Measurements from ENCODE around the gene GRID2. TPM values are rescaled to one million over a fixed set of nuclear protein-coding genes. Genes with fewer than 3 reads are reported as not detected.

GRID2 gene
- total RNA-seq: under 1 TPM in 1 of 2 donors, not detected in 1; 0.16 TPM

DNA sequence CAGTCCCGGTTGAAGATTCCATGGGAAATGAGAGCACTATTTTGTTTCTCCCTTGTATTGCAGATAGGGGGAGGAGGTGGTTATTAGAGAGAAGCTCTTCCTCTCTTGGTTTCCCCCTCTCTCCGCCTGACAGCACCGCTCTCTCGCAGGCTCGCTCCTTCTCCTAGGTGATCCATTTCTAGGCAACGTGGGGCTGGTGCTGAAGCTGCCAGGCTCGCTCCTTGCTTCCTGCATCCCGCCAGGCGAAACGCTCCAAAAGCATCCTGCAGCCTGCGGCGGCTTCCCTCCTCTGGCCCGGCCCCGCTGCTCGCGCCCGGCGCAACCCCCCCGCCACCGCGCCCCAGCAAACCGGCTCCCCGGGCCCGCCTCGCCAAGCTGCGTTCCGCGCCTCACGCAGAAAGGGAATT is at the start of gene GRID2:
GRID2 (plus strand) TSS at position 346 of the 407 bp plus-strand sequence.
- Histone ChIP-seq H3K36me3 (no peaks in the 10 kb centered on the region), H3K27me3 (no peaks in the 10 kb centered on the region), H3K4me3 (peak within 1 kb of the TSS; percentile 36 to 51), H3K9me3 (no peaks in the 10 kb centered on the region), H3K27ac (no peak within 1 kb of the TSS), H3K4me1 (peaks cover 0 to 24% of the 10 kb centered on the region in 2 donors)
- no peak for DNase-seq (ENCODE audit: low spot score)
- peak in 1 of 2 donors; percentile 47 for TF ChIP-seq CTCF (IDR thresholded peaks at IDR 0.05)

DNA sequence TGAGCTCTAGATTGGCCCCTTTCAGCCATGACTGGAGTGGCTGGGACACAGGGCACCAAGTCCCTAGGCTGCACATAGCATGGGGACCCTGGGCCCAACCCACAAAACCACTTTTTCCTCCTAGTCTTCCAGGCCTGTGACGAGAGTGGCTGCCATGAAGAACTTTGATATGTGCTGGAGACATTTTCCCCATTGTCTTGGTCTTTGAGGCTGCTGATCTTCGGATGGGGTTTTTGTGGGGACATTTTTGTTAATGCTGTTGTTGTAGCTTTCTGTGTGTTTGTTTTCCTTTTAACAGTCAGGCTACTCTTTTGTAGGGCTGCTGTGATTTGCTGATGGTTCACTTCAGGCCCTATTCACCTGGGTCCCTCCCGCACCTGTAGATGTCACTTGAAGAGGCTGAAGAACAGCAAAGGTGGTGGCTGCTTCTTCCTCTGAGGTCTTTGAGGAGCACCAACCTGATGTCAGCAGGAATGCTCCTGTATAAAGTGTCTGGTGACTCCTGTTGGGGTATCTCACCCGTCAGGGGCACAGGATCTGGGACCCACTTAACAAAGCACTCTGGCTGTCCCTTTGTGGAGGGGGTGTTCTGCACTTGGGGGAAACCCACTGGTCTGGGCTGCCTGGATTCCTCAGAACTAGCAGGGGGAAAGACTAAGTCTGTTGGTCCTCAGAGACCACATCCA is 49.6 kb upstream of the GRID2 start:
- TF ChIP-seq CTCF (IDR thresholded peaks at IDR 0.05): no peak
- Histone ChIP-seq H3K27ac (no peak overlapping the region), H3K4me3 (no peak overlapping the region), H3K9me3 (peaks cover 0 to 8% of the 10 kb centered on the region in 2 donors), H3K36me3 (no peaks in the 10 kb centered on the region), H3K4me1 (no peaks in the 10 kb centered on the region), H3K27me3 (no peaks in the 10 kb centered on the region)
- DNase-seq (ENCODE audit: low spot score): no peak

DNA sequence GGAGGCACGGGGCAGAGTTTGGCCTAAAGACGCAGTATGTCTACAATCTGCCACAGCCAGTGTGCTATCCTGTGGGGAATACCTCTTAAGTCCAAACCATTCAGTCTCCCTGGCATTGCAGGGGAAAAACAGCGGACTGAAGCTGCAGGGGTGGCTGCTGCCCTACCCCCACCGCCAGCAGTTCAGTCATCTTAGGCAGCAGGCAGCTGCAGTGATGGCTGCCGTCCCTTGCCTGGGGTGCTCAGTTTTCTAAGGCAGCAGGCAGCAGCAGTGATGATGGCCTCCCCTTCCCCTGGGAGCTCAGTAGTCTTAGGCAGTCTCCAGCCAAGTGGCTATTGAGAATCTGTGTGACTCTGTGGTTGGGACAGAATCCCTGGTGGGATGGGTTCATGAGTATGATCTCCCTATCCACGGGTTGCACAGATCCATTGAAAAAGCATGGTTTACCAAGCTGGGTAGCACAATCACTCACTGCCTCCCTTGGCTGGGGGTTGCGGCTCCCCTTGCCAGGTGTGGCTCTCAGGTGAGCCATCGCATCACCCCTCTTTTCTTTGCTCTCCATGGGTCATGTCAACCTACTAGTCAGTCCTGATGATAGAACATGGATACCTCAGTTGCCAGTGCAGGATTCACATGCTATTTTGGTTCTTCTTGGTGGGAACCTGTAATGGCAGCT is 48.9 kb upstream of the GRID2 start:
- Histone ChIP-seq H3K36me3 (no peaks in the 10 kb centered on the region), H3K4me1 (no peaks in the 10 kb centered on the region), H3K9me3 (peaks cover 0 to 8% of the 10 kb centered on the region in 2 donors), H3K4me3 (no peak overlapping the region), H3K27me3 (no peaks in the 10 kb centered on the region), H3K27ac (no peak overlapping the region)
- TF ChIP-seq CTCF (IDR thresholded peaks at IDR 0.05): no peak
- DNase-seq (ENCODE audit: low spot score): no peak

DNA sequence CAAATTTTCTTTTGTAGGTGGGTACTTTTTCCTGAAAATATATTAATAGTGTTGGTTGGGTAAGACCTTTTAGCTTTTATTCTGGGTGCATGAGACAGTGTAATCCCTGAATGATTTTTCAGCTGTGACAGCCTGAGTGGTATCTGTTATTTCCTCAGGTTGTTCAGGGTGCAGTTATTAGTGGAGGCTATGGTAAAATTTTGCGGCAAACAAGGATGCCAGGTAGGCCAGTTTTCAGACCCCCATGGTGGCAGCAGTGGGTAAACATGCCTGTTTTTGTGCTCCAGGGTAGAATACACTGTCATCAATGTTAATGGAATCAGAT is 47.9 kb upstream of the GRID2 start:
- Histone ChIP-seq H3K9me3 (peaks cover 0 to 8% of the 10 kb centered on the region in 2 donors), H3K27me3 (no peaks in the 10 kb centered on the region), H3K27ac (no peak overlapping the region), H3K4me1 (no peaks in the 10 kb centered on the region), H3K4me3 (no peak overlapping the region), H3K36me3 (no peaks in the 10 kb centered on the region)
- DNase-seq (ENCODE audit: low spot score): no peak
- no peak for TF ChIP-seq CTCF (IDR thresholded peaks at IDR 0.05)

DNA sequence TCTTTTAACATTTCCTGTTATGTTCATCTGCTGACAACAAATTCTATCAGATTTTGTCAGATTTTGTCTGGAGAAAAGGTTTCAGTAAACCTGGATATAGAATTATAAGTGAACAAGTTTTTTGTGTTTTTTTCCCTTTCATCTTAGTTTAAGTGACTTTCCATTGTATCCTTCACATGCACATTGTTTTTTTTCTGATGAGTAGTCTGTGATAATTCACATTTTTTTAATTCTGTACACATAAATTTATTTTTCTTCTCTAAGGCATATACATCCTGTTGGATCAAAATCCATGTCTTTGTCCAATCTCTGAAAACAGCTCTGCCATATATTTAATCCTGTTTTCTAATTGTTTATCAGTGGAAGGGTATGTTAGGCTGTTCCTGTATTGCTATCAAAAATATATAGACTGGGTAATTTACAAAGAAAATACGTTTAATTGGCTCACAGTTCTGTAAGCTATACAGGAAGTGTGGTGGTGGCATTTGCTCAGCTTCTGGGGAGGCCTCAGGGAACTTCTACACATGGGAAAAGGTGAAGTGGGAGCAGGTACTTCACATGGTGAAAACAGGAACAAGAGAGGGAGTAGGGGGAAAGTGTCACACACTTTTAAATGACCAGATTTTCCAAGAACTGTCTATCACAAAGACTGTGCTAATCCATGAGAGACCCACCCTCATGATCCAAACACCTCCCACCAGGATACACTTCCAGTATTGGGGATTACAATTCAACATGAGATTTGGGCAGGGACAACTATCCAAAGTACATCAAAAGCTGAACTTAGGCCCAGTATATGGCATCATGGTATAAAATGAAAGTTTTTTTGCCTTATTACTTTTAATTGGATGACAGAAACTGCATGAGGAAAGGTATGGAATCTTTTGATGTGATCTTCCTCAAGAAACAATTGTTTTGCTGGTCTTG is 45.6 kb upstream of the GRID2 start:
- no peak overlapping the region for H3K4me3 ChIP-seq
- peaks cover 0 to 5% of the 10 kb centered on the region in 2 donors for H3K9me3 ChIP-seq
- H3K4me1 ChIP-seq: no peaks in the 10 kb centered on the region
- H3K27ac ChIP-seq: no peak overlapping the region
- H3K36me3 ChIP-seq: no peaks in the 10 kb centered on the region
- no peaks in the 10 kb centered on the region for H3K27me3 ChIP-seq
- no peak for DNase-seq (ENCODE audit: low spot score)
- TF ChIP-seq CTCF (IDR thresholded peaks at IDR 0.05): no peak
